ENCODE data around the gene SLC27A4.
"Not testable (repeated sequence)": the region's sequence is repeated elsewhere in the genome, so short reads cannot be mapped to it uniquely, and the experiment has no call there.

Gene SLC27A4

DNA sequence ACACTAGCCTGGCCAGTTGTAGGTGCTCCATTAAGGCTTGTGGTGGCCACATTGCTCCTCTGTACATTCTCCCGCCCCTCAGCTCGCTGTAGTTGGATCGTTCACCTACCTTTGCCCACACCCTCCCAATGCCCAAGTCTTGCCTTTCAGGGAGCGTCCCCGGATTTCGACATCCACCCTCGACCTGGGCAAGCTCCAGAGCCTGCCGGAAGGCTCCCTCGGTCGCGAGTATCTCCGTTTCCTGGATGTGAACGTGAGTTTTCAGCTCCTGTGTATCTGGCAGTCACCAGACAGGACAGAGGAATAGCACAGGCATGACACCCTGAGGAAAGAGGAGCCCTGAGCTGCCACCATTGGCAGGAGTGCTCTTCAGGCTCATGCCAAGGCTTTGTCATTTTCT, 14.7 kb upstream of the SLC27A4 start:
- DNase-seq = no peak

DNA sequence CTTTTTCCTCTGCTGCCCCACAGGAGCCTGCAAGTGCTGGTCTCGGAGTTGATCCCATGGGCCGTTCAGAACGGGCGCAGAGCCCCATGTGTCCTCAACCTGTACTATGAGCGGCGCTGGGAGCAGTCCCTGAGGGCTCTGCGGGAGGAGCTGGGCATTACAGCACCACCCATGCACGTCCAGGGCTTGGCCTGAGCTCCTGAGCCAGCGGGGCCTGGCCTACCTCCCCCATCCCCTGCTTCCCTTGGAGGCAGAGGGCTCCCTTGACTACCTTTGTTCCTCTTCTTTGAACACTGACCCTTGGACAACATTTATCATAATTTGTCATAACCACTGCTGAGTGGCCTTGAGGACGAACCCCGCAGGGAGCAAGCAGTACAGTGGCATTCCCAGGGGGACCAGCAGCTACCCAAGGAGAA, 6.9 kb upstream of the SLC27A4 start:
- no peak for DNase-seq

DNA sequence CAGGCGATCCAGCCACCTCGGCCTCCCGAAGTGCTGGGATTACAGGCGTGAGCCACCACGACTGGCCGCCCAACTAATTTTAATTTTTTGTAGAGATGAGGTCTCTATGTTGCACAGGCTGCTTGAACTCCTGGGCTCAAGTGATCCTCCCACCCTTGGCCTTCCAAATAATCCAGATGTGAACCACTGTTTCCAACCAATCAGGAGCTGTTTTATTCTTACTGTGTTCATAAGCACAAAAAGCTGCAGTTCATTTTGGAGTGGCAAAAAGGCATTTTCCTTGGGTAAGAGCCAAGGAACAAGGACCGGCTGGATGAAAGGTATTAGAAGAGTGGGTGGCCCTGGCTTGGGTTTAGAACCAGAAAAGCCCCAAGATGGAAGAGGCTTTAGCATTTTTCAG, 5.2 kb upstream of the SLC27A4 start:
- DNase-seq = no peak

GRCh38 chr9:128335914-128336313, 4.4 kb upstream of the SLC27A4 start:
- DNase-seq = no peak

GRCh38 chr9:128337936-128338335, 2.4 kb upstream of the SLC27A4 start:
- no peak for DNase-seq

- not testable (repeated sequence) for DNase-seq
These were observed 1.3 kb upstream of the SLC27A4 start for GRCh38 chr9:128338852-128339614.

DNA sequence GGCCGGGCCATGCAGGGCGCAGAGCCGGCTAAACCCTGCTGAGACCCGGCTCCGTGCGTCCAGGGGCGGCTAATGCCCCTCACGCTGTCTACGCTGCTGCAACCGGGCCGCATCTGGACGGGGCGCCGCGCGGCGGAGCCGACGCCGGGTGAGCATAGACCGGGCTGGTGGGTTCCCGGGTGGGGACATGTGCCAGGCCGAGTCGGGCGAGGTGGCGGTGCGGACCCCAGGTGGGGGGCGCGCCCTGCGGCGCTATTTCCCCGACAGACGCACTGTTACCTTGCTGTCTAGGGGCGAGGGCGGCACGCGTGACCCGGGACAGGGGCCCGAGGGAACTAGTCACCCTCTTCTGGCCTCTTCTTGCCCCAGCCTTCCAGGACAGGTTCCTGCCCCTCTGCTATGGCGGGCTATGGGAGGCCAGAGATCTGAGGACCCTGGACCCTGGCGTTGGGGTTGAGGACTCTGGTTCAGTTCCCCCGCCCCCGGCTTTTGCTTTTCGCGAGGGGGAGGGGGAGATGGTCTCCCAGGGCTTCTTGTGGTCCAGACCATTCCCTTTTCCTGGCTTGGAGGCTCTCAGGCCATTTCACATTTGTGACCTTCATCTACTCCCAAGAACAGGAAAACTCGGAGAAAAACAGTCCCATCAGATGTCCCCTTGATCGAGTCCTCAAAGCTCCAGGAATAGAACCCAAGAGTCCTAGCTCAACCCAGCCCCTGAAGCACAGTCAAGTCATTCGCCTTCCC, 536 bp downstream of the SLC27A4 start:
- no peak for DNase-seq

DNA sequence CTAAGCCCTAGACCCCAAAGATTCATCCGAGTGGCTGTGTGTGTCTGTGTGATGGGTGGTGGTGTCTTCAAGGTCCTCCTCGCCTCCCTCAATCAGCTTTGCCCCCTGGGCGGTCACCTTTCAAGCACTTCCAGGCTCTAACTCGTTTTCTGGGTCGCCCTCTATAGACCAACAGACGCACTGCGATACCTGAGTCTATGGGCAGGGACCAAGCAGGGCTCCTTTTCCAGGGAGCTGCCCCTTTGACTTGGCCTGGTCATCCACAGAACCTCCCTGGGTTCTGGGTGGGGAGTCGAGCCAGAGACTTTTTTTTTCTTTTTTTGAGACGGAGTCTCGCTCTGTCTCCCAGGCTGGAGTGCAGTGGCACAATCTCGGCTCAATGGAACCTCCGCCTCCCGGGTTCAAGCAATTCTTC, 1.1 kb downstream of the SLC27A4 start:
- DNase-seq = no peak

DNA sequence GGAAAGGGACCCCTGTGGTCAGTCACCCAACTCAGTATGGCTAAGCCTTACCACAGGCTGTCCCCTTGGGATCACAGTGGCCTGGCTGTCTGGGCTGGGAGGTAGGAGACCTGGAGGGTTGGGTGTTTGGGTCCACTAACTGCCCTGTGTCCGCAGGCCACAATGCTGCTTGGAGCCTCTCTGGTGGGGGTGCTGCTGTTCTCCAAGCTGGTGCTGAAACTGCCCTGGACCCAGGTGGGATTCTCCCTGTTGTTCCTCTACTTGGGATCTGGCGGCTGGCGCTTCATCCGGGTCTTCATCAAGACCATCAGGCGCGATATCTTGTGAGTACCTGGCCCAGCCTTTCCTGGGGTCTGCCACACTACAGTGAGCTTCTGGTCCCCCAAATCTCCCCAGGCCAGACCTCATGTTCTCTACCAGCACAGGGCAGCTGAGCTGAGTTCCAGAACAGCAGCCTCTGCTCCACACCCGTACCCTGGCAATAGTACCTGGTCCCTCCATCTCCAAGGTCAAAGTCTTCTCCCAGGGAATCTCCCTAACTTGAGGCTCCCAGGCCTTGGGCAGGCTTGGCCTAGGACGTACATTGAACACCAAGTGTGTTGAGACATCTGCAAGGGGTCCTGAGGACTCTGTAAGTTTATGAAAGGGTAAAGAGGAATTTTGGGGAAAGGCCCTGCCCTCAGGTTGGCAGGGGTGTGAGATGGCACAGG, 2.8 kb downstream of the SLC27A4 start:
- DNase-seq = no peak

GRCh38 chr9:128343855-128344254, 3.5 kb downstream of the SLC27A4 start:
- no peak for DNase-seq

- no peak for DNase-seq
These were observed 4.7 kb downstream of the SLC27A4 start for GRCh38 chr9:128344931-128345605.

DNA sequence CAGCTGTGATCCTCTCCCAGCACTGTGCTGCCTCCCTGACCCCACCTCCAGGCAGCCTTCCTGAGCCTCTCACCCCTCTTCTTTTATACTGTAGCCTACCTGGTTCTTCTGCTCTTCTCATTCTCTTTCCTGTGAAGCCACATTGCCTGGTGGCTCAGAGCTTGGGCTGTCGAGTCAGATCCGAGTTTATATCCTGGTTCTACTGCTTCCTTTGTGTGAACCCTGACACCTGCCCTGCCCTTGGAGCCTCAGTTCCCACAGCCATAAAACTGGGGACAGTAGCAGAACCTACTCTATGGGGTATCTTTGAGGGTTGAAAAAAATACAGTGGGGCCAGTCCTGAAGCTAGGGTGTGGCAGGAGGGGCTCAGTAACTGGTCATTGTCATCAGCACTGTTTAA, 8.8 kb downstream of the SLC27A4 start:
- DNase-seq = no peak

DNA sequence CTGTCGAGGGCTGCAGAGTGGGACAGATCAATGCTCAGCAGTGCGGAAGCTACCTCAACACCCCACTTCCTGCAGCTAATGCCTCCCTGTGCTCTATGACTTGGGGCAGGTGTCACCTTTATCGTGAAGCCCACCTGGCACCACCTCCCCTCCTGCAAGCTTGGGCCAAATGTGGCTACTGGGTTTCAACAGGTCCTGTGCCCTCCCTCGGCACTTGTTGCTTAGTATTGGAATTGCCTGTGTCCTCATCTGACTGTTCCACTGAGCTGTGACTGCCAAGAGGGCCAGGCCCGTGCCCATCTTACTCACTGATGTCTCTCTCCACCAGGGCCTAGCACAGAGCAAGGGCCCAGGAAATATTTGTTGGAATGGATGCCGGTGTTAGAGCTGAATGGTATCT, 9.4 kb downstream of the SLC27A4 start:
- no peak for DNase-seq

DNA sequence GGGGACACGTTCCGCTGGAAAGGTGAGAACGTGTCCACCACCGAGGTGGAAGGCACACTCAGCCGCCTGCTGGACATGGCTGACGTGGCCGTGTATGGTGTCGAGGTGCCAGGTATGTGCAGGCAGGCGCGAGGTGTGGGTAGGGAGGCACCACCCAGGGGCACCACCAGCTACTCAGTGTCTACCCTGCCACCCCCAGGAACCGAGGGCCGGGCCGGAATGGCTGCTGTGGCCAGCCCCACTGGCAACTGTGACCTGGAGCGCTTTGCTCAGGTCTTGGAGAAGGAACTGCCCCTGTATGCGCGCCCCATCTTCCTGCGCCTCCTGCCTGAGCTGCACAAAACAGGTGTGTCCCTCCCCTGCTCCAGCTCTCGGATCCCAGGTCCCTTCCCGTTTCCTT, 15.1 kb downstream of the SLC27A4 start:
- no peak for DNase-seq

DNA sequence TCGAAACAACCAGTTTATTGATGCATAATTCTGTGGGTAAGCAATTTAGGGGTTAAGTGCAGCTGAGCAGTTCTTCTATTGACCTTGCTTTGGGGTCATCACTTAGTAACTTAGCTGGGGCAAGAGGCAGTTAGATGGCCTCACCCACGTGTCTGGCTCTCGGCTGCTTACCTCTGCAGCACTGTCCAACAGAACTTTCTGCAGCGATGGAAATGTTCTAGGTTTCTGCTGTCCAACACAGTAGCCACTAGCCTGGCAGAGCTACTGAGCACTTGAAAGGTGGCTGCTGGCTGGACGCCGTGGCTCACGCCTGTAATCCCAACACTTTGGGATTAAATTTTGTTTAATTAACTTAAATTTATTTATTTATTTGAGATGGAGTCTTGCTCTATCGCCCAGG, 17.8 kb downstream of the SLC27A4 start:
- DNase-seq = no peak

DNA sequence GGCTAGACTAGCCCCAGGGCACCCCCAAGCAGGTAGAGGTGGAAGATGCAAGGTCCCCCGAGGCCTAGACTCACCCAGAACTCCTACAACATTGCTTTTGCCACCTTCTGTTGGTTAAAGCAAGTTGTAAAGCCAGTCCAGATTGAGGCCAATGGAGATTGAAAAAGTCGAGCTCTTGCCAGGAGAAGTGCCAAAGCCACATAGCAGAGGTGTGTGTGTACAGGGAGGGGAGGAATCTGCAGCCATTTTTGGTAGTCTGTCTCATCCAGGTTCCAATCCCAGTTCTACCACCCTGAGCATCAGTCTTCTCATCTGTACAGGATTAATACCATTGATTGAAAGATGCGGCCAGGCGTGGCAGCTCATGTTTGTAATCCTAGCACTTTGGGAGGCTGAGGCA, 18.5 kb downstream of the SLC27A4 start:
- no peak for DNase-seq

DNA sequence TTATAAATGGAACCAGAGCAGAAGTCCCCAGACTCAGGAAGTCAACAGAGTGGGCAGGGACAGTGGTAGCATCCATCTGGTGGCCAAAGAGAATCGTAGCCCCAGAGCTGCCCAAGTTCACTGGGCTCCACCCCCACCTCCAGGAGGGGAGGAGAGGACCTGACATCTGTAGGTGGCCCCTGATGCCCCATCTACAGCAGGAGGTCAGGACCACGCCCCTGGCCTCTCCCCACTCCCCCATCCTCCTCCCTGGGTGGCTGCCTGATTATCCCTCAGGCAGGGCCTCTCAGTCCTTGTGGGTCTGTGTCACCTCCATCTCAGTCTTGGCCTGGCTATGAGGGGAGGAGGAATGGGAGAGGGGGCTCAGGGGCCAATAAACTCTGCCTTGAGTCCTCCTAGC, 20.5 kb downstream of the SLC27A4 start:
- DNase-seq = no peak

GRCh38 chr9:128361296-128361985, 21.1 kb downstream of the SLC27A4 start:
- no peak for DNase-seq

DNA sequence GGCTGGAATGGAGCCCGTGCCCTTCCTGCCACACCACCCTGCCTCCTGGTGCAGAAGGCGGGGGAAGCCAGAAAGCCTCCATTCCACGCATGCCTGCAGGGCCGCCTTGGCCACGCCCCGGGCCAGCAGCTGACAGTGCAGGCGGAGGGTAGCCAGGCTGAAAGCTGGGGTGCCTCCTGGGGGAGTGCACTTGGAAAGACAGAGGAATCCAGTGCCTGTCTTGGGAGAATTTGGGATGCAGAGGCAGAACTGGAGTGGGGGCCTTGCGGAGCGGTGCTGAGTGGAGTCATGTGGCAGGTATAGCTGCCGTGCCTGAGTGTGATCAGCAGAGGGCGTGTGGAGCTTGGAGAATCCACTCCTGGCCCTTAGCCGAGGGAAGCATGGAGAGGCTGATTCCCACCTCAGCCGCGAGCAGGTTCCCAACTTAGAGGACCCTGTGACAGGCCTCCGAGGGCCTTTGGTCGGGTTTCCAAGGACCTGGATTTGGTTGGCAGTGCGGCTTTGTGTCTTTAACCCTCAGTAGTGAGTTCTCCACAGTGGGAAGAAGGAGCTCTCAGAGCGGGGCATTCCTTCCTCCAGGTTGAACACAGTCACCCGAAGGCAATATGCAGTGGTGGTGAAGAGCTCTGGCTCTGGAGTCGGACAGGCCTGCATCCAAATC, 21.8 kb downstream of the SLC27A4 start:
- DNase-seq = no peak

GRCh38 chr9:128362774-128363173, 22.4 kb downstream of the SLC27A4 start:
- no peak for DNase-seq

GRCh38 chr9:128365525-128365924, 25.2 kb downstream of the SLC27A4 start:
- no peak for DNase-seq
